ENCODE results near the gene RWDD3.

The RWDD3 gene

GRCh38 chr1:95286479-95286878 lies 52.5 kb downstream of the RWDD3 start:
- DNase-seq = no peak

DNA sequence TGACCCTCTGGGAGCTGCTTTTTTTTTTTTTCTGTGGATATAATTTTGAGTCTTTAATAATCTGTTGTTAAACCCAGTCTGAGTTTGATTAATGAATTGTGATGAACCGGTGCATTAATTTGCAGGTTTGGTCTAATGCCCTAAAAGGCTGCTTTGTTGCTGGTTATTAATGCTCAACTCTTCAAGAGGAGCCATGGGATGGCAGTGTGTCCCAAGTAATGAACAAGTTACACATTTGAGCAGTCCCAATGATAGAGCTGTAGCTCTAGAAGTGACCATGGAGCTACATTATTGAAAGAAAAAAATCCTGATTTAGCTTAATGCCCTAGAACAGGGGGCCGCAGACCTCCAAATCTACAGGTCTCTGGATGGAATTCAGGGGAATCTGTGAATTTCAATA lies 53.1 kb downstream of the RWDD3 start:
- DNase-seq = no peak

DNA sequence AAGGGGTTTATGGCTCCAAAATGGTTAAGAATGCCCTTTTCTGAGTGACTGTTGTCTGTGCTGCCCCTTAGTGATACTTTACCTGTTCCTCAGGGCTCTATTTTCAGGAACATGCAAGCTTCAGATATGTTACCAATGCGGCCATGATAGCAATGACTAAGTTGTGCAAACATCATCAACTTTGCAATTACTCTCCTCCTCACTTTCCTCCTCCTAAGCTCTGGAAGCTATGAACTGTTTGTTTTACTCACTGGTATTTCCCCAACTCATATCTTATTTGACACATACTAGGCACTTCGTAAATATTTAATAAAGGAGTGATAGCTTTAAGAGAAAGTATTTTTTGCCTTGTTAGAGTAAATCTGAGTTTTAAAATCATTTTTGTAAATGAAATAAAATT lies 53.8 kb downstream of the RWDD3 start:
- no peak for DNase-seq

Data from CD4-positive, alpha-beta T cell treated with Interferon alpha-2 for 1 hour (primary cell).